ENCODE measurements around the gene NFKBIE.
"Not testable (repeated sequence)": the region's sequence is repeated elsewhere in the genome, so short reads cannot be mapped to it uniquely, and the experiment has no call there.

Gene NFKBIE, protein sequence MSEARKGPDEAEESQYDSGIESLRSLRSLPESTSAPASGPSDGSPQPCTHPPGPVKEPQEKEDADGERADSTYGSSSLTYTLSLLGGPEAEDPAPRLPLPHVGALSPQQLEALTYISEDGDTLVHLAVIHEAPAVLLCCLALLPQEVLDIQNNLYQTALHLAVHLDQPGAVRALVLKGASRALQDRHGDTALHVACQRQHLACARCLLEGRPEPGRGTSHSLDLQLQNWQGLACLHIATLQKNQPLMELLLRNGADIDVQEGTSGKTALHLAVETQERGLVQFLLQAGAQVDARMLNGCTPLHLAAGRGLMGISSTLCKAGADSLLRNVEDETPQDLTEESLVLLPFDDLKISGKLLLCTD

DNA sequence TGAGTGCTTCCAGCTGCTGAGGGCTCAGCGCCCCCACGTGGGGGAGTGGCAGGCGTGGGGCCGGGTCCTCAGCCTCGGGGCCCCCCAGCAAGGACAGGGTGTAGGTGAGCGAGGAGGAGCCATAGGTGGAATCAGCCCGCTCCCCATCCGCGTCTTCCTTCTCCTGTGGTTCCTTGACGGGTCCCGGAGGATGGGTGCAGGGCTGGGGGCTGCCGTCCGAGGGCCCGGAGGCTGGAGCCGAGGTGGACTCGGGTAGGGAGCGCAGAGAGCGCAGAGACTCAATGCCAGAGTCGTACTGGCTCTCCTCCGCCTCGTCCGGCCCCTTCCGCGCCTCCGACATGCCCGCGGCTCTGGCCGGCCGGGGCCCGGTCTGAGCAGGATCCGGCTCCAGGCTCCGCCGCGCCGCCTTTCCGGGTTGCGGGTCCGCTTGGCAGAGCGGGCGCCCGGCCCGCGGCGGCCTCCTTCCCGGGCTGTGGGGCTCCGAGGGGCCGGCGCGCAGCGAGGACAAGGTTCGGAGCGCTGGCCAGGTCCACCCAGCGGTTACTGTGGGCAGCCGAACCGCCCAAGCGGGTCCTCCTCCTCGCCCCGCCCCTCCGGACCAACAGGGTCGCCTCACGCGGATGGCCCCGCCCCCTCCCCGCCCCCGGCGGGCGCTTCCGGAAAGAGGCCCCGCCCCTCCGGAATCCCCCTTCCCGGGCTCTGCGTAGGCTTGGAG lies at the start of gene NFKBIE:
TSS of gene NFKBIE (minus strand) at position 545 of the 715 bp plus-strand sequence. CDS start at position 340, 205 bp downstream.
- peak; percentile 72 for DNase-seq (ENCODE audit: low read depth)

DNA sequence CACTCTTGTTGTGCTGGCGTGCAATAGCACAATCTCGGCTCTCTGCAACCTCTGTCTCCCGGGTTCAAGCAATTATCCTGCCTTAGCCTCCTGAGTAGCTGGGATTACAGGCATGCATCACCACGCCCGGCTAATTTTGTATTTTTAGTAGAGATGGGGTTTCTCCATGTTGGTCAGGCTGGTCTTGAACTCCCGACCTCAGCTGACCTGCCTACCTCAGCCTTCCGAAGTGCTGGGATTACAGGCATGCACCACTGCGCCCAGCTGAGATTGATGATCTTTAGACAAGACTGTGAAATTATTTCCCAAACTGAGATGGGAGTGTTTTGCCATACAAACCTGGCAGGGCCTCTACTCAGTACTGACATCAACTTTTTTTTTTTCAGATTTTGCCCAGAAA lies 49.3 kb upstream of the NFKBIE start:
- DNase-seq (ENCODE audit: low read depth) = not testable (repeated sequence)

DNA sequence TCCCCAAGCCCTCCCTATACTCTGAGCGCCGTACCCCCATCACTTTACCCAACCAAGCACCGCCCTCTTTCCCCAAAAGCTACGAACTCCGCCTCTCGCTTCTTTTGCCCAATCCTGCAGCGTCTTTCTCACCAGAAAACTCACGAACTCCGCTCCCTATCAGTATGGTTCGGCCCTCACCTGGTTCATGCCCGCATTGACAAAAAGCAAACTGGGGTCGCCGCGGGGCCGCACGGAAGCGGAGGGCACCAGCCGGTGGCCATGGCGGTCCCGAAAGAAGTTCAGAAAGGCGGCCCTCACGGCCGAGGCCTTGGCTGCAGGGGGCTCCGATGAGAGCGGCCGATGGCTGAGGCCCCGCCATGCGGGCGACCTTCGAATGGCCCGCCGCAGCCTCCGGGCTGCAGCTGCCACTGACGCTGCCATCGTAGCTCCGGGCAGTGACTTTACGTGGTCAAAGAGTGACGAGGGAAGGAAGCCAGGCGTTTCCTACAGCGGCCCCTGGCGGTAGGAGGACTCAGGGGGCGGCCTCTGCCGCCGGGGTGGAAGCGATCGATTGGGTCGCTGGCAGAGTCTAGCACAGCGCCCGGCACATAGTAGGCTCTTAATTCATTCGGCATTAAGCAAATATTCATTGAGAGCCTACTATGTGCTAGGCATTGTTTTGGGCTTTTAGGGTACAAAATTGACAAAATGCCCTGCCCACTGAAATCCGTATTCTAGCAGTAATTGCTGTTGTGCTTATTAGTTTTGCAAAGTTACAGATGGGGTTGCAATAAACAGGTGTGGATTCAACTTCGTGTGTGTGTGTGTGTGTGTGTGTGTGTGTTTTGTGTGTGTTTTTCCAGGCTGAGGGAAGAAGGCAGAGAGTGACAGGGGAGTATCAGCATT lies 47.8 kb upstream of the NFKBIE start, which contains the start of gene AARS2:
TSS of gene AARS2 (minus strand) at position 447 of the 888 bp plus-strand sequence. CDS start at position 423, 24 bp downstream.
- peak; percentile 66 for DNase-seq (ENCODE audit: low read depth)

DNA sequence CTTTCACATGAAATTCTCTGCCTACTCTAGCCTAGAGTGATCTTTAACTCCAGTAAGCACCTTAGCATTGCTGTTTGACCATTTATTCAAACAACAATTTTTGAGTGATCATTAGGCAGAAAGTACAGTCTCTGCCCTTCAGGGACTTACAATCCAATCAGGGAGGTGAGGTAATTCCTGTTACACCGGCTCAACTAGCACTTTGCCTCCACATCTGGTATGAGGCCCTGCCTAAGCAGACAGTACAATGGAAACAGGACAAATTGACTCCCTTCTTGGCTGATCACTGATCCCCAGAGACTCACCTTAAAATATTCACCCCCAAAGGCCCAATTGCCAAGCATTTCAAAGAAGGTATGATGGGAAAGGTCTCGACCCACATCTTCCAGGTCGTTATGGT lies 46.4 kb upstream of the NFKBIE start:
- DNase-seq (ENCODE audit: low read depth) = no peak

DNA sequence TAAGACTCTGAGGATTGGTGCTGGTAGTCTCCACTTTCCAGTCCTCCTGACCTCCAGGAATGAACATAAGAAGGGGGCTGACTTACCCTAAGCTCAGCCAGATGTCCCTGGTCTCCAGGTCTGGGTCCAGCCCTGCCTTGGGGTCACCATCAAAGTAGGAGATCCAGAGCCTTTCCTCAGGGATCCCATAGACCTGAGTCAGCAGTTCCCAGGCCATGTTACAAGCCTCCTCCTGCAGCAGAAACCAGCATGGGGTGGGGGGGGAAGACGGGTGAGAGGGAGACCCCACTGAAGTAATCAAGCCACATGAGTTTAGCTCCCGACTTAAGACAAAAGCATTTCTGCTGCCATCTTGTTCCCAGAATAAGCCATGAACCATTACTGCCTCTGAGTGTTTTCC lies 46.0 kb upstream of the NFKBIE start:
- no peak for DNase-seq (ENCODE audit: low read depth)

DNA sequence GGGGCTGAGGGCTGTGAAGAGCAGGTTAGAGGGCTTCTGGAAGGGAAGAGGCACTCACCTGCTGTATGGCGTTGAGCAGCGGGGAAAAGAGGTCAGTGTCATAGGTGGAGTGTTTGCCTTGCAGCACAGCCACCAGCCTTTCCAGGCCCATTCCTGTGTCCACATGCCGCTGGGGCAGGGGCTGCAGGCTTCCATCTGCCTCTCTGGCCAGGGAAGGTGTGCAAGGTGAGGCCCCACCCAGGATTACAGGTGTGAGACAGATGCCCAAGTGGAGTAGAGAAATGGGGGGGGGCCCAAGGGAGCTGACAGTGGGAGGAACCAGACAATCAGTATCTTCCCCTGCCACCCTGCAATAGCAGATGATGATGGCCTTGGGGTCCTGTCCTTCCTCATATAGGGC lies 44.9 kb upstream of the NFKBIE start:
- DNase-seq (ENCODE audit: low read depth) = no peak

DNA sequence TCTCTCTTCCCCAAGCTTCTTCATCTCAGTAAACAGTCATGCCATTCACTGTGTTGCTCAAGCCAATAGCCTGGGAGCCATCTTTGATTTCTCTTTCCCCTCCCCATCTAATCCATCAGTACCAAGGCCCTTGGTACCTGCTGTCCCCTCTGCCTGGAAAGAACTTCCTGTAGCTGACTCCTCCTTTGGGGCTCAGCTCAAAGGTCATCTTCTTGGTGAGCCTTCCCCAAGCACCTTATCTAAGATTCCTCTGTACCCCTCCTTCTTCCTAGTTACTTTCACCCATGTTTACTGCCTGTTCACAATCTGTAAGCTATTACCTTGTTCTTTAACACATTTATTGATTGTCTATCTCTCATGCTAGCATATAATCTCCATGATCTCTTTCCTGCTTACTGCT lies 44.3 kb upstream of the NFKBIE start:
- DNase-seq (ENCODE audit: low read depth) = no peak

DNA sequence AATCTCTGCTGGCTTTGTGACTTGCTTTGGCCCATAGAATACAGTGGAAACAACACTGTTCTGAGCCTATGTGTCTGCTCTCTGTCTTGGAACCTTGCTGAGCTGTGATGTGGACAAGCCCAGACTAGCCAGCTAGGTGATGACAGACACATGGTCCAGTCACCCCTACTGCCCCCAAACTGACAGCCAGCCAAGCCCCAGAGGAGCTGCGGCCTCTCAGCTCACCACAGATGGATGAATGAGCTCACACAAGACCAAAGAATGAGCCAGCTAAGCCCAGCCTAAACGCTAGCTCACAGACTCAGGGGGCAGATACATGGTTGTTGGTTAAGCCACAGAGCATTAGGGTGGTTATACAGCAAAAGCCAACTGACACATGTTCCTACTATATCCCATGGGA lies 43.7 kb upstream of the NFKBIE start:
- peak; percentile 85 for DNase-seq (ENCODE audit: low read depth)

DNA sequence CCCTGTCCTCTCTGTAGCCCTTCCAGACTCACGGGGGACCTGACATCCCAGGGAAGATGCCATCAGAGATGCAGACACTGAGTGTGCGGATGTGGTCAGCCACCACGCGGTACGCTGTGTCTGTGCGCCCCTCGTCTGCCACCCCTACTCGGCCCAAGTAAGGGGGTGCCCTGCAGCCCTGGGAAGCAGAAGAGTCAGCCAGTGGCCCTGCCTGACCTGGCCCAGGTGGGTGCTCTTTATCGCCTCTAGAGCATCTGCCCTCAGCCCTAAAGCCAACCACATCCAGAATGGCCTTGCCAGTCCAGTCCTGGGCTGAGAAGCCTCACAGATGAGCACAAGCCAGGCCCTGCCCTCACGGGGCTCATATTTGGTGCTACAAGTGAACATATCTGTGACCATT lies 41.9 kb upstream of the NFKBIE start:
- DNase-seq (ENCODE audit: low read depth) = no peak

DNA sequence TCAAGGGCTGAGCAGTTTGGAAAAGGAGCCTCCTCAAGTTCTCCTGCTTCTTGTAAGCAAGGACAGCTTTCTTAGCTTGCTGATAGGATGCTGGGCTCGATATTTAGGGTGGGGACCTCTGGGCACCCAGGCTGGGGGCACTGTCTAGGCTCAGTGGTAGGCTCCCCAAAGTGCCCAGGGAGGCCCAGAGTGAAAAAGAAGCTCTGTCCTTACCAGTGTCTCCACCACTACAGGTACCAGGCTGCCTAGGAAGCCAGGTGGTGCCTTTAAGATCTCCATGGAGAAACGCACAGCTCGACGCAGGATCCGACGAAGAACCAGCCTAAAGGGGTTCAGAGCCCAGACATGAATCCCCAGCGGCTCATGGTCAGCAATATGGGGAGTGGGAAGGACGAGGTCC lies 41.4 kb upstream of the NFKBIE start:
- no peak for DNase-seq (ENCODE audit: low read depth)

DNA sequence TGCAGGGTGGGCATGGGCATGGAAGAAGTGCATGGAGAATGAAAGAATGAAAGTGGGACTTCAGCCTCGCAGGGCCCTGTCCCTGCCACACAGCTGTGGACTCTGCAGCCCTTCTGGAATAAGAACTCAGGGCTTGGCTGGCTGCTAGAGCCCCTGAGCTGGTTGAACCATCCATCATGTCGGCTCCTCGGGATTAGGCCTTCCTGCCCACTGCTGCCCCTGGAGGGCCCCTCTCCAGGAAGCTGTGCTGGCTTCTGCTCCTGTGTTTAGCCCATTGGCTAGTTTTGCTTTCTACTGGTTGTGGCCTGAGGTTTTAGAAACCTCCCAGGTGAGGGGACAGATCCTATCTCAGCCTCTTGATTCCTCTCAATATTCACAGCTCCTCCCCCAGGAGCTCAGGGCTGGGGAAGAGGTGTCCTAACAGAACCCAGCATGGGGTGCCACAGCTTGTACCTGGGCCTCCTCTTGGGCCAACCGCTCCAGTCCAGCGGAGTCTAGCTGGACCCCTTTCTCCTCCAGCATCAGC lies 39.9 kb upstream of the NFKBIE start:
- no peak for DNase-seq (ENCODE audit: low read depth)

DNA sequence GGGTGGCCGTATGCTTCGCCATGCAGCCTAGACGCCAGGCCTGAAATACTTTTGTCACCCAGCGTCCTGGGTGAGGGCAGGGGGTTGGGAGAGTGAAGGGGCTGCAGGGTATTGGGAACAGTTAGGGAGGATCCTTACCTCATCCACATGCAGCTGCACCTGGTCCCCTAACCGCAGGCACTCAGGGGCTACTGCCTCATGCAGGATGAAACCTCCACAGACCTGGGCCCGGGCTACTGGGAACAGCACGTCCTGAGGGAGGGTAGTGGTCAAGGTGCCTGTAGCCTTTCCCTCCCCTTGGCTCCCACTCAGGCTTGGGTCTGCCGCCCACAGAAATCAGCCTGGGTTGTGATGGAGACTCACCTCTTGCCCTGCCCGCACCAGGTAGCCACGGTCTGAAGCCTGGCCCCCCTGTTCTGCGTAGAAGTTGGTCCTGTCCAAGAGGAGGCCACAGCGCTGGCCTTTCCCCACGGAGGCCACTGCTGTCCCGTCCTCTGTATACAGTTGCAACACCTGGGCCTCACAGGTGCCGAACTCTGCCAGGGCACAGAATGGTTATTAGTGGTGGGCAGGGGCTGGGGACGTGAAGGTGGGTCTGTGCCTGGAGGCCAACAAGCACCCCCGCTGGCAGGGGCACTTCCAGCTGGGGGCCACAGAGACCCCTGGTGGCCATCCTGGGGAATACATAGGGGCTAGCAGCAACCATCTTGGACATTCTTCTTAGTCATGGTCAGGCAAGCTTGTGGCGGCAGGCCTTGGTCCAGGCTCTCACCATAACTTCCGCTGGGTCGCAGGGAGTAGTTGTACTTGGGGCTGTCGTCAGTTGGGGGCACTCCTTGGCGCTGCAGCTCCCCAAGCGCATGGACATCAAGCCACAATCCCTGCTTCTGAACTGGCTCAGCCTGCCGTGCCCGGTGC lies 39.2 kb upstream of the NFKBIE start:
- DNase-seq (ENCODE audit: low read depth) = no peak

DNA sequence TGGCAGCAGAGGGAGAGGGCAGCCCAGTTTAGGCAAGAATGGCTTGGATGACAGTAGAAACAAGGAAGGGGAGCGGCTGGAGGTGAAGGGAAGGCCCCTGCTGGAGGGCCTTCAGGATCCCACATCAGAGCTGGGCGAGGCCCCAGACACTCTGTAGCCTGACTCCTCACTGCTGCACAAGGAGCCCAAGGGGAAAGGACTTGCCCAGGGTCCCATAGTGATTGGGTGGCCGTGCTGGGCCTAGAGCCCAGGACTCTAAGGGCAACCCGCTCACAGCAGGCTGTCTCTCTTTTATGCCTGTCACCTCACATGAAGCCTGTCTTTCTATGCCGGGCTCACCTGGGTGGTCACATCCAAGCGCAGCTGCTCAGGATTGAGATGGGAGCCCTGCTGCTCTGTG lies 38.5 kb upstream of the NFKBIE start:
- DNase-seq (ENCODE audit: low read depth) = no peak

DNA sequence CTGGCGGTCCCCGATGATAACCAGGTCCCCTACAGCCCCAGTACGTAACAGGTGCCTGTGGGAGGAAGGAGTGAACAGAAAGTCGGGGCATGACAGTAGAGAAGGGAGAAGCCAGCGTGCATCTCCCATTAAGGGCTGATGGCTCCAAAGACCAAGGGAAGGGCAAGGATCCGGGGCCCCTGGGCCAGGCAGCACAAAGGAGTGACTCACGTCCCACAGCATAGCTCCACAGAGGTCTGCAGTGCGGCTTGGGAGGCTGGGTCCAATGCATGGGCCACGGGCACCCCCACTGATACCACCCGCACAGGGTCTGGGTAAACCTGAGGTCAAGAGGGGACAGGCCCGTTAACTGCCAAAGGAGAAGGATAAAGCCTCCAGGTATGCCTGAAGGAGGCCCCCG lies 37.5 kb upstream of the NFKBIE start:
- DNase-seq (ENCODE audit: low read depth) = no peak

DNA sequence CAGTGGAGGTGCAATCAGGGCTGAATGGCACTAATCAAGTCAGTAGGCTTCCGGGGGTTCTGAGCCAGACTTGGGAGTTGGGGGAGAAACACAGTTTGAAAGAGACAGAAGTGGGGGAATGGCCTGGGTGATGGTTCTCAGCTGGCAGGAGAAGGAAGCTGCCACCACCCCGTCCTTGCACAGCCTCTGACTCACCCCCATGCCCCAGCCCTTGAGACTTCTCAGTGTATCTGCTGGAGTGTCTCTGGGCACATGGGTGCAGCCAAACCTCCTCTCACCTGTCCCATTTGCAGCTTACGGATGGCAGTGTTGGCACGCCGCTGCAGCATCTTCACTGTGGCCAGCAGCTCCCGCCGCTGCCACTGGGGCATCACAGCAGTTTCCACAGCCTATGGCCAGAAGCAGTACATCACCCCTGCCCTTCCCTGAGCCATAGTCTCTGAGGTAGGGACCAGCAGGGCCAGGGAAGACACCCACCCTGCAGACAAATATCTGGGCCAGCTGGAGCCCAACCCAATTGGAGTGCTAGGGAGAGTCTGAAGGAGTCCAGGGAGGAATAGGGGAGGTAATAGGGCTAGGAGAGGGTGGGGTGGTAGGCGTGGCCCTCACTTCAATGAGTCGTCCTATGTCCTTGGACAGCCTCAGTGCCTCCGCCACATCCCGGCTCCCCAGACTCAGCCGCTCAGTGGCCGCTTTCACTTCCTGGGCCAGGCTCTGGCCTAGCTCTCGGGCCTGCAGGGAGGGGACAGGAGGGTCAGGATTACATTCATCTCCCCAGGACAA lies 36.6 kb upstream of the NFKBIE start:
- DNase-seq (ENCODE audit: low read depth) = no peak

DNA sequence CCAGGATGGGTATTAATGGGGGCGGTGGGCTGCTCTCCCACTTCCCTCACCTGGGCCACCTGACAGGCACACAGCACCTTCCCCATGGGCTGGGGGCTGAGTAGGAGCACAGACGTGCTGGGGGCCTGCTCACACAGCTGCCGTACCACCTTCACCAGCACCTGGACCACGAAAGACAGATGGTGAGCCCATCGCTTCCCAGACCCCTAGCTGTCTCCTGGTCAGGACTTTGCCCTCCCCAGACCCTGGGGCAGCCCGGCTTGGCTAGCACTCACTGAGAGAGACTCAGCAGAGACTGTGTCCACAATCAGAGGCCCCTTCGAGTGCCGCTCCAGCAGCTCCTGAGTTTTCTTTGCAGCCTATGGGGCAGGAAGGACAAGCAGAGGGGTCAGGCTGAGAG lies 35.8 kb upstream of the NFKBIE start:
- DNase-seq (ENCODE audit: low read depth) = no peak

DNA sequence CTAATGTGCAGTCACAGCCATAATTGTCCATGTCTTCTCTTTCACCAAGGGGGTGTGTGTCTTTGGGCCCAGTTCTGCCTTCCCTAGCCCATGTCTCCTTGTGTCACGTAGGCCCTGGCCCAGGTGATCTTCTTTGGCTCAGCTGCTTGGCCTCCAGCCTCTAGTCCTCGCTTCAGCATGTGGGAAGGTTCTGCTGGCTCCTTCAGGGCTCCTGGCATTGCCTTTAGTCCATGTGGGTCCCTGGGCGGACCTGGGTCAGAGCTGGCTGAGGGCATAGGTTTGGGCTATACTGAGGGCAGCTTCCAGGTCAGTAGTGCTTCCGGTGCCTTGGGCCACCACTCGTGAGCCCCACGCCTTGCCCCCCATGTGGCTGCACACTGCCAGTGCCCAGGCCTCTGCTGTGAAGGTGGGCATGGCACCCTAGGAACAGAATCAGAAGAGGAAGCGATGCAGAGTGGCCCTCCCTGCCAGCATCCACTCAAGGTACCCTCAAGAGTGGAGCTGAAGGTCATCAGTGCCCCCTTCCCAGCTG lies 35.0 kb upstream of the NFKBIE start:
- no peak for DNase-seq (ENCODE audit: low read depth)

DNA sequence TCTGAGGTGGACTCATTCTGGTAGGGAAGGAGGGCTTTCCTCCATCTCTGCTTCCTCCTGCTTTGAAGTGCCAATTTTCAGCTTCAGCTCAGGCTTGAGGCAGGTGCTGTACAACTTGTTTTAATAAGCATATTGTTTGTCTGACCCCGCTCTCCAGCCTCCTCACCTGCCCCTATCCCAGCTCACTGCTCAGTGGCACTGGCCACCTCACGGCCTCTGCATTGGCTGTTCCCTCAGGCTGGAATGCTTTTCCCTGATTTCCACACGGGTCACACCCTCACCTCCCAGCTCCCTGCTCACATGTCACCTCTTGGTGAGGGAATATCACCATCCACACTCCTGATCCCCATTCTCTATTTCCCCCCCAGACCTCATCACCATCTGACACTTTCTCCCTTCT lies 33.5 kb upstream of the NFKBIE start:
- no peak for DNase-seq (ENCODE audit: low read depth)

DNA sequence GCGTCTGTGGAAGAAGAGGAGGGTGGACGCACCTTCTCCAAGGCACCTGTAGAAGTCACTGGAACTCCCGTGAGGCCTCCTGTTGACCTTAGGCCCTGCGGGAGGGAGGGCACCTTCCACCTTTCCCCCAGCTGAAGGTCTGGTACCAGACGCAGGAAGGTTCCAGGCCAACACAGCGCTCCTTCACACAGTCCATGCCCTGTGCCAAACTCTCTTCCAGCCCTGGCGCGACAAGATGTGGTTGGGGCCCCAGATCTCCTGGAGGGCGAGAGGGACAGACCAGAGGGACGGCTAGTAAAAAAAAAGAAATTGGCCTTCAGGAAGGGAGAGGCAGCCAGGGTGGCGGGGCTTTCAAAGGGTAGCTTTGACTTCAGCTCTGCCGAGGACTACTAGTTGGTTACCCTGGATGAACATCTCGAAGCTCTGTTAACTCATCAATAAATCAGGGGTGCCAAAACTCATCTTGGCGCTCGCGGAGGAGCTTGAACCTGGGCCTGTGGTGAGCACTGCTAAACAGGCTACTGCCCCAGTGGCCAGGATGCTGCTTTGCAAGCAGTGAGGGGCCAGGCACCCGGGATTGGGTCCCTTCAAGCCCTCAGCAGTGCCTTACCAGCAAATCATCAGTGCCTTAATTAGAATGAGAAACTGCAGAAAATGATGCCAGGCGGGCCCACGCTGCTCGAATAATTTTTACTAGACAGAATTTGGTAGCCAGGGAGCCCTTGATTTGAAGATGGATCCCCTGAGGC lies 32.9 kb upstream of the NFKBIE start:
- no peak for DNase-seq (ENCODE audit: low read depth)
